Measurements from ENCODE around the gene ABCA2. TPM values are rescaled to one million over a fixed set of nuclear protein-coding genes. Genes with fewer than 3 reads are reported as not detected.

Gene ABCA2
- total RNA-seq, 3 donors from 2014 or later: 17.0 to 30.6 (median 18.9) TPM

DNA sequence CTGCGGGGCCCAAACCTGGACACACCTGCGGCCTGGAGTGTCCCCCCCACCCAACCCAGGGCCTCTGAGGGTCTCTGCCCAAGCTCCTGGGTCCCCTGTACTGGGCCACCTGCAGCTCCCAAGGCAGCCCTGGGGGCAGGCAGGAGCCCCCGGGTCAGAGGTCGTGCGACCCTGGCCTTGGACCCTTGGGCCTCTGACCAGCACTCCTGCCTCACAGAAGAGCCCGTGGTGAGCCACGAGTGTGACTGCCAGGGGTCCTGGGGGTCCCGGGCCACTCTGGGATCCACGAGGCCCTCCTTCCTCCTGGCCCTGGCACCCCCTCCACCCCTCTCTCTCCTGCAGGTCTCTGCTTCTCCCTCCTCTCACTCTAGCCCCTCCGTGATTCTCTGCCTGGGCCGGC lies 55.7 kb downstream of the ABCA2 start:
- Histone ChIP-seq H3K4me1 (no peaks in the 10 kb centered on the region), H3K27me3 (no peaks in the 10 kb centered on the region), H3K4me3 (no peak overlapping the region), H3K9me3 (no peaks in the 10 kb centered on the region), H3K27ac (no peak overlapping the region), H3K36me3 (no peaks in the 10 kb centered on the region)
- intact Hi-C loops (cut with DNase I; ENCODE audit: low total_unique reads): no loop called here
- TF ChIP-seq POLR2AphosphoS5 (IDR thresholded peaks at IDR 0.05) (no peak), POLR2A (IDR thresholded peaks at IDR 0.05) (no peak)
- TF ChIP-seq, protein P1, sequence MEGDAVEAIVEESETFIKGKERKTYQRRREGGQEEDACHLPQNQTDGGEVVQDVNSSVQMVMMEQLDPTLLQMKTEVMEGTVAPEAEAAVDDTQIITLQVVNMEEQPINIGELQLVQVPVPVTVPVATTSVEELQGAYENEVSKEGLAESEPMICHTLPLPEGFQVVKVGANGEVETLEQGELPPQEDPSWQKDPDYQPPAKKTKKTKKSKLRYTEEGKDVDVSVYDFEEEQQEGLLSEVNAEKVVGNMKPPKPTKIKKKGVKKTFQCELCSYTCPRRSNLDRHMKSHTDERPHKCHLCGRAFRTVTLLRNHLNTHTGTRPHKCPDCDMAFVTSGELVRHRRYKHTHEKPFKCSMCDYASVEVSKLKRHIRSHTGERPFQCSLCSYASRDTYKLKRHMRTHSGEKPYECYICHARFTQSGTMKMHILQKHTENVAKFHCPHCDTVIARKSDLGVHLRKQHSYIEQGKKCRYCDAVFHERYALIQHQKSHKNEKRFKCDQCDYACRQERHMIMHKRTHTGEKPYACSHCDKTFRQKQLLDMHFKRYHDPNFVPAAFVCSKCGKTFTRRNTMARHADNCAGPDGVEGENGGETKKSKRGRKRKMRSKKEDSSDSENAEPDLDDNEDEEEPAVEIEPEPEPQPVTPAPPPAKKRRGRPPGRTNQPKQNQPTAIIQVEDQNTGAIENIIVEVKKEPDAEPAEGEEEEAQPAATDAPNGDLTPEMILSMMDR (IDR thresholded peaks at IDR 0.05): no peak
- DNase-seq (ENCODE audit: low spot score in 2 of 2): no peak

DNA sequence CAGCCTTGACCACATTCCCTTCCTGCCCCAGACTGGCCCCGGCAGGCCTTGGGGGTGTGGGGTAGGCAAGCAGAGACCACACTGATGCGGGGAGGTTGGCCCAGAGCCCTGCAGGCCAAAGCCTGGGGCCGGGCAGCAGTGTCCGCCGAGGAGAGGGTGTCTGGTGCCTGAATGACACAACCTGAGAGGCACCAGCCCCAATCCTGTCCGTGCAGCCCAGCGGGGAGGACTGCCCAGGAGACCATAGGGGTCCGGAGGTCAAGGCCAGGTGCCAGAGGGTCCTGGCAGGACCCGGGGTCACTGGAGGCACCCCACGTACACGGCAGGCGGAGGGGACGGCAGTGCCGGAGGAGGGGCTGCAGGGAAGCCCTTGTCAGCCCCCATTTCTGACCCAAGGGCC lies 56.3 kb downstream of the ABCA2 start:
- no peak overlapping the region for H3K27ac ChIP-seq
- no peaks in the 10 kb centered on the region for H3K9me3 ChIP-seq
- H3K4me1 ChIP-seq: no peaks in the 10 kb centered on the region

DNA sequence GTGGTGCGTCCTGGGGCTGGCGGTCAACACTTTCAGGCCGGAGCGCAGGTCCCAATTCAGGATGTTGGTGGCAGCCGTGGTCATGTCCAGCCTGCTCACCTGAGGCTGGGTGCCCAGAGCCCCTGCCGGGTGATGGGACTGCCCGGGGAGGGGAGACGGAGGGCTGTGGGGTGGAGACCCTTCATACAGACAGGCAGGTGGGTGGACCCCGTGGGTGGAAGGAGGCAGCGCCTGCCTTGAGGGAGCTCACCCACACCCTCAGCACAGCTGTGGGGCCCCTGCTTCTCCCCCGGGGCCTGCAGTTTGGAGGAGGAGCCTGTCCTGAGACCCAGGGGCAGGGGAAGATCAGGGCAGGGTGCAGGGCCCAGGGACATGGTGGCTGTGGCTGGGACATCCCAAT lies 57.7 kb downstream of the ABCA2 start:
- H3K4me1 ChIP-seq: no peaks in the 10 kb centered on the region
- intact Hi-C loops (cut with DNase I; ENCODE audit: low total_unique reads): no loop called here
- H3K9me3 ChIP-seq: no peaks in the 10 kb centered on the region
- H3K36me3 ChIP-seq: no peaks in the 10 kb centered on the region
- no peaks in the 10 kb centered on the region for H3K27me3 ChIP-seq
- no peak for DNase-seq (ENCODE audit: low spot score in 2 of 2)
- no peak overlapping the region for H3K4me3 ChIP-seq
- no peak overlapping the region for H3K27ac ChIP-seq
- TF ChIP-seq POLR2A (IDR thresholded peaks at IDR 0.05) (no peak), POLR2AphosphoS5 (IDR thresholded peaks at IDR 0.05) (no peak)
- TF ChIP-seq, protein P1 (IDR thresholded peaks at IDR 0.05): no peak

More for the DNA sequence above, 56.3 kb downstream of the ABCA2 start:
- Histone ChIP-seq H3K4me3 (no peak overlapping the region), H3K36me3 (no peaks in the 10 kb centered on the region), H3K27me3 (no peaks in the 10 kb centered on the region)
- DNase-seq (ENCODE audit: low spot score in 2 of 2): no peak
- intact Hi-C loops (cut with DNase I; ENCODE audit: low total_unique reads): no loop called here
- TF ChIP-seq, protein P1 (IDR thresholded peaks at IDR 0.05): no peak
- TF ChIP-seq POLR2A (IDR thresholded peaks at IDR 0.05): no peak

DNA sequence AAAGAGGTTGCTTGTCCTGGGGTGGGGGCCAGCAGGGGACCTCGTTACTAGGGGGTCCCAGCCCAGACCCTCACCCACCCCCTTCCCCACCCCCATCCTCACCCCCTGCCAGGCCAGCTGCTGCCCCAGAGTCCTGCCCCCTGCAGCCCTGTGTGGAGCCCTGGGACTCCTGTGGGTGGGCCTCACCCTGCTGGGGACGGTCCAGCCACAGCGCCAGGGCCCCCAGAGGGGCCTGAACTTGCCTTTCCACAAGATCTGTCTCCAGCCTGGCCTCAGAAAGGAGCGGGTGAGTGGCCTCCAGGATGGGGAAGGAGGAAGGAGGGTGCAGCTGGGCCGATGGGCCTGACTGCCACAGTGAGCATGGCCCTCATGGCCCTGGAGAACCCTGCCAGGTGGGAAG lies 58.3 kb downstream of the ABCA2 start:
- H3K9me3 ChIP-seq: no peaks in the 10 kb centered on the region
- H3K4me1 ChIP-seq: no peaks in the 10 kb centered on the region
- H3K27ac ChIP-seq: no peak overlapping the region
- H3K27me3 ChIP-seq: no peaks in the 10 kb centered on the region
- H3K4me3 ChIP-seq: no peak overlapping the region
- intact Hi-C loops (cut with DNase I; ENCODE audit: low total_unique reads): no loop called here
- TF ChIP-seq POLR2AphosphoS5 (IDR thresholded peaks at IDR 0.05) (no peak), POLR2A (IDR thresholded peaks at IDR 0.05) (no peak)
- TF ChIP-seq, protein P1 (IDR thresholded peaks at IDR 0.05): no peak
- no peaks in the 10 kb centered on the region for H3K36me3 ChIP-seq
- no peak for DNase-seq (ENCODE audit: low spot score in 2 of 2)

DNA sequence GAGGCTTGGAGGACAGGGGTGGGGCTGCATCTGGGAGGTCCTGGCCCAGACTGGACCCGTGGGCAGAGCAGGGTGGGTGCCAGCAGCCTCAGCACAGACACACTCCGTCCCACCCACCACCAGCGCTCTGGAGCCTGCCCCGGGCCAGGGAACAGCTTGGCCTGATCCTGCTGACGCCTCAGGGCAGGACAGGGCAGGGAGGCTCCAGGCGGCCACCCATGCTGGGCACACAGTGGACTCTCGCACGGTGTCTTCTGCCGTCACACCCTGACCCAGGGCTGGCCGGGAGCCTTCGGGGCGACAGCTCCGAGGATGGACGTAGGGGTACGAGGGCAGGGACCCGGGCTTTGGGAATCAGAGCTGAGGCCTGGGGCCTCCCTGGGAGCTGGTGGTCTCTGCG lies 58.9 kb downstream of the ABCA2 start:
- intact Hi-C loops (cut with DNase I; ENCODE audit: low total_unique reads): no loop called here
- DNase-seq (ENCODE audit: low spot score in 2 of 2): no peak
- Histone ChIP-seq H3K27me3 (no peaks in the 10 kb centered on the region), H3K27ac (no peak overlapping the region), H3K4me1 (no peaks in the 10 kb centered on the region), H3K4me3 (no peak overlapping the region), H3K36me3 (no peaks in the 10 kb centered on the region), H3K9me3 (no peaks in the 10 kb centered on the region)
- TF ChIP-seq, protein P1 (IDR thresholded peaks at IDR 0.05): no peak
- TF ChIP-seq POLR2A (IDR thresholded peaks at IDR 0.05) (no peak), POLR2AphosphoS5 (IDR thresholded peaks at IDR 0.05) (no peak)

Data from breast epithelium (tissue), 4 donors.